ENCODE results near the gene NSMCE1. TPM values are rescaled to one million over a fixed set of nuclear protein-coding genes. Genes with fewer than 3 reads are reported as not detected.

NSMCE1 gene
- total RNA-seq, 1 donor from 2014 or later, result 21.0 TPM

GRCh38 chr16:27229891-27230470 lies 38.6 kb downstream of the NSMCE1 start:
- Mint-ChIP-seq H3K4me3 (ENCODE audit: unreplicated experiment) (no peak overlapping the region), H3K9me3 (ENCODE audit: unreplicated experiment) (no peaks in the 10 kb centered on the region), H3K36me3 (ENCODE audit: low read depth, unreplicated experiment) (peaks cover 2% of the 10 kb centered on the region), H3K27ac (ENCODE audit: unreplicated experiment) (no peak overlapping the region), H3K4me1 (ENCODE audit: unreplicated experiment) (peaks cover 5% of the 10 kb centered on the region), H3K27me3 (ENCODE audit: unreplicated experiment) (peaks cover 8% of the 10 kb centered on the region)
- no peak for DNase-seq (ENCODE audit: low spot score)
- TF ChIP-seq CTCF (IDR thresholded peaks at IDR 0.05; ENCODE audit: unreplicated experiment), result no peak

- Mint-ChIP-seq H3K27ac (ENCODE audit: unreplicated experiment) (no peak overlapping the region), H3K4me1 (ENCODE audit: unreplicated experiment) (peaks cover 4% of the 10 kb centered on the region), H3K27me3 (ENCODE audit: unreplicated experiment) (peaks cover 13% of the 10 kb centered on the region), H3K9me3 (ENCODE audit: unreplicated experiment) (no peaks in the 10 kb centered on the region), H3K4me3 (ENCODE audit: unreplicated experiment) (no peak overlapping the region), H3K36me3 (ENCODE audit: low read depth, unreplicated experiment) (peaks cover 3% of the 10 kb centered on the region)
- peak; percentile 14 for DNase-seq (ENCODE audit: low spot score)
- TF ChIP-seq CTCF (IDR thresholded peaks at IDR 0.05; ENCODE audit: unreplicated experiment), result no peak
Measured at GRCh38 chr16:27228621-27229501, 39.7 kb downstream of the NSMCE1 start.

GRCh38 chr16:27228045-27228444 lies 40.5 kb downstream of the NSMCE1 start:
- Mint-ChIP-seq H3K27me3 (ENCODE audit: unreplicated experiment) (peaks cover 13% of the 10 kb centered on the region), H3K27ac (ENCODE audit: unreplicated experiment) (no peak overlapping the region), H3K4me1 (ENCODE audit: unreplicated experiment) (peaks cover 4% of the 10 kb centered on the region), H3K36me3 (ENCODE audit: low read depth, unreplicated experiment) (peaks cover 4% of the 10 kb centered on the region), H3K4me3 (ENCODE audit: unreplicated experiment) (no peak overlapping the region), H3K9me3 (ENCODE audit: unreplicated experiment) (no peaks in the 10 kb centered on the region)
- no peak for TF ChIP-seq CTCF (IDR thresholded peaks at IDR 0.05; ENCODE audit: unreplicated experiment)
- no peak for DNase-seq (ENCODE audit: low spot score)

GRCh38 chr16:27226976-27227705 lies 41.4 kb downstream of the NSMCE1 start:
- Mint-ChIP-seq H3K27ac (ENCODE audit: unreplicated experiment) (no peak overlapping the region), H3K27me3 (ENCODE audit: unreplicated experiment) (peaks cover 13% of the 10 kb centered on the region), H3K36me3 (ENCODE audit: low read depth, unreplicated experiment) (peaks cover 4% of the 10 kb centered on the region), H3K4me1 (ENCODE audit: unreplicated experiment) (peaks cover 4% of the 10 kb centered on the region), H3K9me3 (ENCODE audit: unreplicated experiment) (no peaks in the 10 kb centered on the region), H3K4me3 (ENCODE audit: unreplicated experiment) (no peak overlapping the region)
- no peak for TF ChIP-seq CTCF (IDR thresholded peaks at IDR 0.05; ENCODE audit: unreplicated experiment)
- no peak for DNase-seq (ENCODE audit: low spot score)
